Testis (tissue), 3 donors: ENCODE data around the gene GP1BB. TPM values are rescaled to one million over a fixed set of nuclear protein-coding genes. Genes with fewer than 3 reads are reported as not detected.

Experiments
- DNase-seq: peaks from one replicate; pipeline ENCODE4 v3.0.0-alpha.2; 2019
- H3K27ac ChIP-seq, 2 donors: fragments of 200-600 bp; sonication (generic); one replicate each; pipeline ENCODE4 v1.5.1; 2019
- H3K27me3 ChIP-seq: fragments of 200-600 bp; sonication (generic); one replicate; pipeline ENCODE4 v1.5.1; 2019
- H3K36me3 ChIP-seq: fragments of 200-600 bp; sonication (generic); one replicate; pipeline ENCODE4 v1.5.1; 2017; ENCODE audit warnings: low read depth; ENCODE audit errors: missing control alignments
- H3K4me1 ChIP-seq: fragments of 200-600 bp; sonication (generic); one replicate; pipeline ENCODE4 v1.5.1; 2019
- H3K4me3 ChIP-seq, 2 donors: fragments of 200-600 bp; sonication (generic); one replicate each; pipeline ENCODE4 v1.5.1; 2017 to 2019
- H3K9me3 ChIP-seq: fragments of 200-600 bp; sonication (generic); one replicate; pipeline ENCODE4 v1.5.1; 2017
- POLR2A ChIP-seq: fragments of 450-650 bp; IDR thresholded peaks from one replicate; pipeline ENCODE4 v1.6.1; 2017; ENCODE audit warnings: antibody characterized with exemption, mild to moderate bottlenecking, moderate library complexity
- WGBS, 2 donors: methylation state at CpG; one replicate each; pipeline ENCODE4 v1.1.5; 2018; 5-methylcytosine and 5-hydroxymethylcytosine counted together
- intact Hi-C: fragments of 100-400 bp; cut with DNase I; formaldehyde crosslinking; loops from one replicate; pipeline ENCODE4 v1.15.1; 2023; ENCODE audit warnings: low total_unique reads
- polyA plus RNA-seq: library from polyadenylated mRNA; stranded (reverse); fragments of 350-450 nt; fragmentation: Illumina TruSeq; extraction: RNeasy Lipid Tissue Mini Kit (QIAGEN cat#74804); gene quantifications from one replicate; pipeline ENCODE4 v1.2.3, GENCODE V29; 2014; ENCODE audit warnings: low read depth, low replicate concordance; ENCODE audit not compliant: insufficient read depth
- total RNA-seq, 2 donors: library from RNA; depleted of rRNA; stranded (reverse); fragments of >200 nt; gene quantifications; one replicate each; pipeline ENCODE4 v1.2.3, GENCODE V29; 2016
- TF ChIP-seq, protein P1 (sequence below), 3 experiments: fragments of 450-650 bp in 2 of 3; fragments of 200-600 bp in 1 of 3; sonication (generic) in 1 of 3; IDR thresholded peaks; one replicate each; pipeline ENCODE4 v1.5.1; 2016 to 2019; ENCODE audit warnings: antibody characterized with exemption in 3 of 3, mild to moderate bottlenecking in 2 of 3, moderate library complexity in 1 of 3

The GP1BB gene
- total and polyA plus RNA-seq, 3 donors from 2014 or later, result 28.0 to 65.1 TPM; not detected in 1

DNA sequence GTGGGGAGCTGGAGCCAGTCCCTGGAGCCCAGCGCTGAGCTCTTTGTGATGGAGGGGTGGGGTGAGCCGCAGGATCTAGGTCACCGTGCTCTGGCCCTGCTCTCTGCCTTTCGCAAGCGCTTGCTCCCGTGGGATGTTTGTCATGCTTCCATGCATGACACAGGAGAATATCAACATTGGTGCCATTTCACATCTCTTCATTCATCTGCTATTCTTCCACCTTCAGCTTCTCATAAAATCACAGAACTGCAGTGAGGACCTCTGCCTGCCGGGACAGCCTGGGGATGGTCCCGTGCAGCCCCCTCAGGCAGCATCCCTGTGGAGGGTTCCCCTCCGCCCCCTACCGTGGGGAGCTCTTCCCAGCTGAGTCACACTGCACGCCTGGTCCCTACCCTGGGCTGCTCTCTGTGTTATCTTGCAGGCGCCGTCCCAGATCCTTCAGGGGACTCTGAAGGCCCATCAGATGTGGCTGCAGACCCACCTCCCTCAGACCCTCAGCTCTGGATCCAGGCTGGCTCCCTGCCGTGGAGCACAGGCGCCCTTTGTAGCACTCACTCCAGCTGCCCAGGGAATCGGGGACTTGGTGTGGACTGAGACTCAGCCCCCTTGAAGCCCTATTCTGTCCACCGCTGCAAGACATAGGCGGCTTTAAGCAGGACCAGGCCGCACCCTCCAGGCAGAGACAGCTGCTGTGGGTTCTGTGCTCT lies 14.1 kb upstream of the GP1BB start:
- 73 to 82% methylated on average over 8 to 19 of the region's 19 CpGs for WGBS, 2 donors
- no peaks in the 10 kb centered on the region for H3K36me3 ChIP-seq
- peaks cover 4% of the 10 kb centered on the region for H3K4me1 ChIP-seq
- intact Hi-C loops, result no loop called here
- H3K9me3 ChIP-seq, result no peaks in the 10 kb centered on the region
- no peak overlapping the region for H3K27ac ChIP-seq
- no peak for DNase-seq
- no peaks in the 10 kb centered on the region for H3K27me3 ChIP-seq
- H3K4me3 ChIP-seq, result no peak overlapping the region
- TF ChIP-seq, protein P1, sequence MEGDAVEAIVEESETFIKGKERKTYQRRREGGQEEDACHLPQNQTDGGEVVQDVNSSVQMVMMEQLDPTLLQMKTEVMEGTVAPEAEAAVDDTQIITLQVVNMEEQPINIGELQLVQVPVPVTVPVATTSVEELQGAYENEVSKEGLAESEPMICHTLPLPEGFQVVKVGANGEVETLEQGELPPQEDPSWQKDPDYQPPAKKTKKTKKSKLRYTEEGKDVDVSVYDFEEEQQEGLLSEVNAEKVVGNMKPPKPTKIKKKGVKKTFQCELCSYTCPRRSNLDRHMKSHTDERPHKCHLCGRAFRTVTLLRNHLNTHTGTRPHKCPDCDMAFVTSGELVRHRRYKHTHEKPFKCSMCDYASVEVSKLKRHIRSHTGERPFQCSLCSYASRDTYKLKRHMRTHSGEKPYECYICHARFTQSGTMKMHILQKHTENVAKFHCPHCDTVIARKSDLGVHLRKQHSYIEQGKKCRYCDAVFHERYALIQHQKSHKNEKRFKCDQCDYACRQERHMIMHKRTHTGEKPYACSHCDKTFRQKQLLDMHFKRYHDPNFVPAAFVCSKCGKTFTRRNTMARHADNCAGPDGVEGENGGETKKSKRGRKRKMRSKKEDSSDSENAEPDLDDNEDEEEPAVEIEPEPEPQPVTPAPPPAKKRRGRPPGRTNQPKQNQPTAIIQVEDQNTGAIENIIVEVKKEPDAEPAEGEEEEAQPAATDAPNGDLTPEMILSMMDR (IDR thresholded peaks at IDR 0.05), result no peak
- no peak for TF ChIP-seq POLR2A

DNA sequence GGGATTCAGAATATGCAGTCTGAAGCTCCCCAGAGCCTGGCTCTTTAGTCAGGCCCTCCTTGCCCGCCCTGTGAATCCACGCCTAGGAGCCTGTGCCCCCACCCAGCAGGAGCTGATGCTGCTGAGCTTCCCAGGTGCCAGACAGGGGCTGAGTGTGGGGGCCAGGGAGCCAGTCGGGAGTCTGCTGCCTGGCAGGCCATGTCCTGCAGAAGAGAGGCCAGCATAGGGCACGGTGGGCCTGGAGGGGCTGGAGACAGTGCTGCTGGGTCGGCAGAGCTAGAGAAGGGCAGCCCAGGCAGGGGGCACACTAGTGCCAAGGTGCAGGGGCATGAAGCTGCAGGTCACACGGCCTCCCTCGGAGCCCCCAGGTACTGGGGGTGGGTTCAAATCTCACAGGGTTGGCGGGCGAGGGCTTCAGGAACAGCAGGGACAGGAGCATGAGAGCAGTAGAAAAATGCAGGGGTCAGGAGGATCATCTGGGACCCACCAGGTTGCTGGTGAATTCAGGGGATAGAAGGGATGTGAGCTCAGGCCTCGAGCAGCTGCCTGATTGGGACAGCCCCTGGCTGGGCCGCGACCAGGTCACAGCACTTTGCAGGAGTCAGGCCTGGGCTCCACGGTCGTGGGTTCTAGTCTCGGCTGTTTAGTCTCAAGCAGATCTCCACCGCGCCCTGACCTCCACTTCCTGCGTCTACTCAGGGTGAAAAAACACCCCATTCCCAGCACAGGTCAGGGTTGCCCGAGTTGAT lies 13.1 kb upstream of the GP1BB start:
- DNase-seq, result no peak
- TF ChIP-seq, protein P1 (IDR thresholded peaks at IDR 0.05), result no peak
- TF ChIP-seq POLR2A, result no peak
- intact Hi-C loops, result no loop called here

DNA sequence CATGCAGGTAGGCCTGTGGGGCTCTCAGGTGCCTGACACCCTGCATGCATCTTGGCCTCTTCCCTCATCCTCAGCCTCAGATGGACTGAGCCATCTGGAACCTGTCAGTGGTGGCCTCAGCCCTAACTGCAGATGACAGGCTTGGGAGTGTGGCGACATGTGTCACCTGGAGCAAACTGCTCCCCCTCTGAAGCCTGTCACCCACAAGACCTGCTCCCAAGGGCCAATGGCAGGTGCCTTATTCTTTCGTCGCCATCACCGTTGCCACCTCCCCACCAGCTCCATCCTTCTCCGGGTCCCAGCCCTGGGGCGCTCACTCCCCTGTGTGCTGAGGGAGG lies 12.6 kb upstream of the GP1BB start:
- no peak overlapping the region for H3K4me3 ChIP-seq
- H3K36me3 ChIP-seq, result no peaks in the 10 kb centered on the region
- no peak for TF ChIP-seq POLR2A
- TF ChIP-seq, protein P1 (IDR thresholded peaks at IDR 0.05), result no peak
- H3K27ac ChIP-seq, result no peak overlapping the region
- DNase-seq, result no peak
- intact Hi-C loops, result no loop called here
- 93 to 96% methylated on average over 6 of the region's 6 CpGs for WGBS, 2 donors
- no peaks in the 10 kb centered on the region for H3K27me3 ChIP-seq
- peaks cover 12% of the 10 kb centered on the region for H3K4me1 ChIP-seq
- no peaks in the 10 kb centered on the region for H3K9me3 ChIP-seq

More for the DNA sequence above, 13.1 kb upstream of the GP1BB start:
- Histone ChIP-seq H3K9me3 (no peaks in the 10 kb centered on the region), H3K4me3 (no peak overlapping the region), H3K36me3 (no peaks in the 10 kb centered on the region), H3K27ac (no peak overlapping the region), H3K4me1 (peaks cover 10% of the 10 kb centered on the region), H3K27me3 (no peaks in the 10 kb centered on the region)
- 87 to 89% methylated on average over 13 to 19 of the region's 19 CpGs for WGBS, 2 donors

DNA sequence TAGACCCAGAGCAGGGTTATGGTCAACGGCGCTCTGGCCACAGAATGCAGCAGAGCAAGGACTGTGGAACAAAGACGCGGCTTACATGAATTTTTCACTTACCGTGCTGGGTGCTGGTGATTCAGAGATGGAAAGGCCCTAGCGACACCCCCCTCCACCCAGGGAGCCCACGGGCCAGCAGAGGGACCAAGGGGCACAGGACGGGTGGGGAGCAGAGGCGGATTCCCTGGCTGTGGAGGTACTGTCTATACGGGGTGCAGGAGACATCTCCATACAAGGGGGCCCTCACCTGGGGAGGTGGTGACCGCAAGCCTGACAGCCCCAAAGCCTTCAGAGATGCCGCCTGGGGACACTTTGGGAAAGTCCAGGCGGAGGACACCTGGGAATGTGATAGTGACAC lies 10.1 kb upstream of the GP1BB start:
- H3K36me3 ChIP-seq, result no peaks in the 10 kb centered on the region
- 68 to 81% methylated on average over 13 of the region's 13 CpGs for WGBS, 2 donors
- H3K4me1 ChIP-seq, result peaks cover 19% of the 10 kb centered on the region
- H3K27me3 ChIP-seq, result no peaks in the 10 kb centered on the region
- no peak for DNase-seq
- peak overlapping the region in 1 of 2 donors; percentile 58 for H3K4me3 ChIP-seq
- intact Hi-C loops, result no loop called here
- no peak overlapping the region for H3K27ac ChIP-seq
- no peaks in the 10 kb centered on the region for H3K9me3 ChIP-seq
- TF ChIP-seq, protein P1 (IDR thresholded peaks at IDR 0.05), result no peak
